GM12873 (cell line): ENCODE measurements around the gene RPL29.
A peak's percentile ranks its signal among the peaks of the same experiment; 100 is the strongest.

ENCODE experiments used
- CTCF ChIP-seq: IDR thresholded peaks from 2 replicates; pipeline ENCODE4 v1.5.1; 2012; ENCODE audit warnings: low read depth, mild to moderate bottlenecking, moderate library complexity, low read length, control low read depth; ENCODE audit not compliant: insufficient read depth; ENCODE audit errors: missing control alignments

Gene RPL29

DNA sequence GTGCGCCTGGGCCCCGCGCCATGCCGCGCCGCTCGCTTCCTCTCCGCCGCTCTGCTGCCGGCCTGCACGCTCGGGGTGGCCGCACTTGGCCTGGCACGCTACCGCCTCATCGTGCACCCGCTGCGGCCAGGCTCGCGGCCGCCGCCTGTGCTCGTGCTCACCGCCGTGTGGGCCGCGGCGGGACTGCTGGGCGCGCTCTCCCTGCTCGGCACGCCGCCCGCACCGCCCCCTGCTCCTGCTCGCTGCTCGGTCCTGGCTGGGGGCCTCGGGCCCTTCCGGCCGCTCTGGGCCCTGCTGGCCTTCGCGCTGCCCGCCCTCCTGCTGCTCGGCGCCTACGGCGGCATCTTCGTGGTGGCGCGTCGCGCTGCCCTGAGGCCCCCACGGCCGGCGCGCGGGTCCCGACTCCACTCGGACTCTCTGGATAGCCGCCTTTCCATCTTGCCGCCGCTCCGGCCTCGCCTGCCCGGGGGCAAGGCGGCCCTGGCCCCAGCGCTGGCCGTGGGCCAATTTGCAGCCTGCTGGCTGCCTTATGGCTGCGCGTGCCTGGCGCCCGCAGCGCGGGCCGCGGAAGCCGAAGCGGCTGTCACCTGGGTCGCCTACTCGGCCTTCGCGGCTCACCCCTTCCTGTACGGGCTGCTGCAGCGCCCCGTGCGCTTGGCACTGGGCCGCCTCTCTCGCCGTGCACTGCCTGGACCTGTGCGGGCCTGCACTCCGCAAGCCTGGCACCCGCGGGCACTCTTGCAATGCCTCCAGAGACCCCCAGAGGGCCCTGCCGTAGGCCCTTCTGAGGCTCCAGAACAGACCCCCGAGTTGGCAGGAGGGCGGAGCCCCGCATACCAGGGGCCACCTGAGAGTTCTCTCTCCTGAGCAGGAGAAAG, 39.6 kb downstream of the RPL29 start:
- TF ChIP-seq CTCF: peak; percentile 53

GRCh38 chr3:51955175-51955892, 40.4 kb downstream of the RPL29 start, which contains the start of gene GPR62:
Gene GPR62 (plus strand): TSS chr3:51955381. CDS start chr3:51955653, 272 bp downstream.
- TF ChIP-seq CTCF: no peak

DNA sequence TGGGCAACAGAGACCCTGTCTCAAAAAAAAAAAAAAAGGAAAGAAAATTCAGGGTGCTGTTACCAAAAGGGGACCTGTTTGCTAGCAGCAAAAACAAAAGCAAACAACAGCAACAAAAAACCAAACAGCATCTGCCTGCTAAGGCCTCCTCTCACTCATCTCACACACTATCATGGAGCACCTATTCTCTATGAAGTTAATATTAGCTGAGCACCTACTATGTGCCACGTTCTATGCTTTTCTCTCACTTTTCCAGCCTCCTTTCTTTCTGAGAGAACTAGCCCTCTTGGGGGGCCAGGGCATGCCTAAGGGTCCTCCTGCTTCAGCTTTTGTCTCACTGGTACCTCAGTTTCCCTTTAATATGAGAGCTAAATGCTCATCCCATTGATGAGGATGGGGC, 41.0 kb downstream of the RPL29 start:
- no peak for TF ChIP-seq CTCF

DNA sequence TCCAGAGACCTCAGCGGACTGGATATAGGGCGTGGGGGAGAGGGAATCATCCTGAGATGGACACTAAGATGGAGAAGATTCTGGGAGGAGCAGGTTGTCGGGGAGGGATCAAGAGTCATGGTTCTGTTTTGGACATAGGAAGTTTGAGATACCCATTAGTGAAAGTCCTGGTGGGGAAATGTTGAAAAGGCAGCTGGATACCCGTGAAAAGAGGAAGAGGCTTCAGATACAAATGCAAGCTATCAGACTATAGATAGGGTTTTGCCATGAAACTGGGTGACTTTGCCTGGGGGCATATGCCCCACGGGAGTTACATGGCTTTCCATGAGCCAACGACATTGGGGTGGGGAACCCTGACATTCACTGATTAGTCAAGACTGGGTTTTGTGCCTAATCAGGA, 41.6 kb downstream of the RPL29 start:
- no peak for TF ChIP-seq CTCF

DNA sequence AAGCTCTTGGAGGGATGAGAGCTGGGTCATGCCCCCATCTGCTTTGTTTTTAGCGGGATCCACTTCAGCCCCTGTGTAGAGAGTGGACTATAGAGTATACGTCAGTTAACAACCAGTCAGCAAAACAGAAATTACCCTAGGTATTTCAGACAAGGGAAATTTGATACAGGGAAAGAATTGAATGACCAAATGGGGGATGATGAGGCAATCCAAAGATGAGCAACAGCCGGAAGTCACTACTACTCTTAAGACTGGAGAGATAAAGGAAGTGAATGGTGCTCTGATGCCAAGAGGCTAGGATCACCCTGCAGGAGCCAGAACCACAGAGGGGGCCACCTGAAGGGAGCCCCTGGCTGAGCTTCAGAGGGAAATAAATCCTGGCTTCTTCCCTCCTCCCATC, 42.2 kb downstream of the RPL29 start:
- TF ChIP-seq CTCF: no peak

- no peak for TF ChIP-seq CTCF
Measured at GRCh38 chr3:51950899-51951298, 44.8 kb downstream of the RPL29 start.

DNA sequence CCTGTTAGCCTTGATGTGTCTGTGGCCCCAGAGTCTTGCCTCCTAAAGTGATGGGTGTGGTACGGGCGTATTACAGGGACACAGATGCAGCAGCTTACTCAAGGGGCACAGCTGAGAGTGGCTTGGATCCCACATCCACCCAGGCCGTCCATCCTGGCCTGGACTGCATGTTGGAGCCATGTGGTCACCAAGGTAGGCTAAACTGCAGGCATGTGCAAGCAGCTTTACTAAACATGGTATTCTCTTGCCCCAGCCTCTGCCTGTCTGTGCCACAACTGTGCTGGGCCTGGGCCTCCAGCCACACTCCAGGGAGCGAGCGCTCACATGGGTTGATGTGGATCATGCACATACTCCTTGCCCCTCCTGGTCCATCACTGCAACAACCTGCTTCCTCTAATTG, 46.6 kb downstream of the RPL29 start:
- TF ChIP-seq CTCF: no peak
